HG02642 (cell line): ENCODE data around the gene EIF2A.

Experiments
- ATAC-seq: cut with Tn5 transposase; IDR thresholded peaks from one replicate; pipeline ENCODE4 v1.9.1; 2021; ENCODE audit warnings: mild to moderate bottlenecking; ENCODE audit not compliant: unreplicated experiment, poor library complexity

Gene EIF2A

GRCh38 chr3:150540991-150541390, 5.6 kb upstream of the EIF2A start:
- no peak for ATAC-seq

DNA sequence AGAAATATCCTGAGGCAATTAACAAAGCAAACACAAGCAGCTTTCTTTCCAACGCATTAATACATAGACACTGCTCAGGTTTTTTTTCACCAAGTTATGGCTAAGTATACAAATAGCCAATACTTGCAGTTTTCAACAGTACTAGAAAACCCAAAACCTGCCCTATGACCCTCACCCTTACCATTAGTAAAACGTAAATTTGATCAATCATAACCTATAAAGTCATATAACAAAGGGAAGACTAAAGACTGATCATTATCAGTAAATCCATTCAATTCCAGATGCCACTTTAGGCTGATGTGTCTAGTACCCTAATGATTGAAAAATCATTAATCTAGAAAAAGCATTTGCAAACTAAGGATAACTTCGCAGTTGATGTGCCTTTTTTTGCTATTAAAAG, 3.5 kb upstream of the EIF2A start:
- no peak for ATAC-seq

- ATAC-seq, result no peak
Observed at GRCh38 chr3:150543531-150543930, 3.1 kb upstream of the EIF2A start.

GRCh38 chr3:150544041-150544440, 2.5 kb upstream of the EIF2A start:
- no peak for ATAC-seq

DNA sequence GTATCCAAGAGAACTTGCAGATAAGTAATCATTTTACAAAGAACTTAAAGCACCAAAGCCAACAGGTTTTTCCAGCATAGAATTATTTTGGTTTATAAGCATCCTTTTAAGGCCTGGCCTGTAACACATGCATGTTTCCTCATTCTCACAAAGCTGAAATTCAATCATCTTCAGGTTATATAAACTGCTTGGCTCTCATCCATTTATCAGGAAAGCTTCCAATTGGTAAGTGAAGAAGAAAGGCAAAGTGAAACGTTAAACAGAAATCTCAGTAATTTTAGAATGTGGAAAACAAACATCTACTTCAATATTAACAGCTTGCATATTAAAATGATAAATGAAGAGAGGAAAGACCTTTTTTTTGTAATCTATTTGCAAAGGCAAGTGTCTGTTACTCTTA, 1.9 kb upstream of the EIF2A start:
- no peak for ATAC-seq

GRCh38 chr3:150545419-150546225, 965 bp upstream of the EIF2A start:
- no peak for ATAC-seq

GRCh38 chr3:150547045-150547741, 606 bp downstream of the EIF2A start:
- ATAC-seq, result no peak

GRCh38 chr3:150555859-150556436, 9.4 kb downstream of the EIF2A start:
- ATAC-seq, result no peak

DNA sequence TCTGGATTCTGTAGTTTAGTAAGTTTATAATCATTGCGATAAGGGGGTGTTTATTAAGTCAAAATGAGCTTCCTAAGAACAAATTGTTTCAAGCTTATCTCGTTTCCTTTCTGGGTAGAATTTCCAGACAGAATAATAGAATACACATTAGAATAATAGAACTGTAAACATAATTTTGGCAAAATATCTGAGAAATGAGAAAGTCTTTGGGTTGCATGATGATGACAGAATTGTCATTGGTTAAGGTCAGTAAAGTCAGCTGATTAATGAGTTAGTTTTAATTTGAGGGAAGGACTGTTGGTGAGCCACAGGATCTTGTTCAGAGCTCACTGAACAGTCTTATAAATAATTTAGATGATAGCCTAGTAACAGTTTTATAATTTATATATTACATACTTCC, 10.2 kb downstream of the EIF2A start:
- no peak for ATAC-seq

- ATAC-seq, result no peak
Observed at GRCh38 chr3:150557725-150558124, 11.1 kb downstream of the EIF2A start.

DNA sequence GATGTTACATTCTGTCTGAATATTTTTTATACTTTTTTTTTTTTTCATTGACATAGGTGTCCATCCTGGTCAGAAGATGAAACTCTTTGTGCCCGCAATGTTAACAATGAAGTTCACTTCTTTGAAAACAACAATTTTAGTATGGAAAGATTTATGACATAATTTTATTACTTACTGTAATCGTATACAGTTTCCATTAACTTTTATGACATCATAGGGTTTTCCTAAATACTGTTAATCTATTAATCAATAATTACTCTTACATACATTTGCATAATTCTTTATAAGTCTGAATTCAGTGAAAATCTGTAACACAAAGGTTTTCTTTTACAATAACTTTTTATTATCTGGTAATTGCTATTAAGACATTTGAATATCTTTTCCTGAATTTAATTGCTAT, 17.7 kb downstream of the EIF2A start:
- ATAC-seq, result no peak

DNA sequence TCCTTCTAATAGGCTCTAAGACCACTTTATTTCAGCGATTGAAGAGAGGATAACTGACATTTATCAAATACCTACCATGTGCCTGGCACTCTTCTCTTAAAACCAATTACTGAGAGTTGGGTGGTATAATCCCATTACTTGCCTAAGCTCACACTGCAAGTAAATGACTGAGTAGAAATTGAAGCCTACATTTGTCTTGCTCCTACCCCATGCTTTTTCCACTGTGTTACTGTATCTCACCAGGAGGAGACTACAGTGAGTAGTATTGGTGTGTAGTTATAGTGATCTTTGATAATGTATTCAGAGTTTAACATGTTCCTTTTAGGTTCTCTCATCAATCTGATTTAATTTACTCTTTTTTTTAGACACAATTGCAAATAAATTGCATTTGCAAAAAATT, 20.7 kb downstream of the EIF2A start:
- no peak for ATAC-seq

GRCh38 chr3:150577855-150578254, 31.3 kb downstream of the EIF2A start:
- no peak for ATAC-seq

- ATAC-seq, result no peak
Observed at GRCh38 chr3:150581174-150581573, 34.6 kb downstream of the EIF2A start.

DNA sequence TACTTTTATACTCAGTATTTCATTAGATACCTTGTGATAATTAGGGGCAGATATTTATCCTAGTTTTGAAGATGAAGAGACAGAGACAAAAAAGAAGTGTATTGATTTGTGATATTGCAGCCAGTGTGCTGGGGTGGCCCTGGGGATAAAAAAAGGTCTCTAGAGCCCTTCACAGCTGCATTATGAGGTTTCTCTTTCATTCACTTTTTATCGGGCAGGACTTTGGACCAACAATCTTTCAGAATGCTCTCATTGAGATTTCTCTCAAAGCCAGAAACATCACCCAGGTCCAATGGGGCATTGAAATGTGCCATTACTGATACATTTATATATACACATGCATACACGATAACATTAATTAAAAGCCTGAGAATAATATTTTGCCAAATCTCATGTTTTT, 36.0 kb downstream of the EIF2A start:
- peak; percentile 75 for ATAC-seq

DNA sequence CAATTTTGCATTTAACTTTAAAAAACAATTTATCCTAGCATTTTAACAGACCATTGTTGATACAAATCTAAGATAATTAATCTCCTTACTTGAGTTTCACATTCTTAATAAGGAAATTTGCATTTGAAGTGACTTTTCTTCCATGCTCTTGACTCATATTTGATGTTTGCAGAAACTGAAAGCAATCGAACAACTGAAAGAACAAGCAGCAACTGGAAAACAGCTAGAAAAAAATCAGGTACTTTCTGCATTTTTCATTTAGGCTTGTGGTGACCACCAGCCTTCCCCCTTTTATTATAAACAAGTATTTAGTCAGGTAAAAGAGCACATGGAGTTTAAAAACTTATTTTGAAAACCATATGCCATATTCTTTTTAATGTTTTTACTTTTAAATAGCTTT, 36.4 kb downstream of the EIF2A start:
- no peak for ATAC-seq

- ATAC-seq, result no peak
Observed at GRCh38 chr3:150588027-150588830, 41.6 kb downstream of the EIF2A start.

DNA sequence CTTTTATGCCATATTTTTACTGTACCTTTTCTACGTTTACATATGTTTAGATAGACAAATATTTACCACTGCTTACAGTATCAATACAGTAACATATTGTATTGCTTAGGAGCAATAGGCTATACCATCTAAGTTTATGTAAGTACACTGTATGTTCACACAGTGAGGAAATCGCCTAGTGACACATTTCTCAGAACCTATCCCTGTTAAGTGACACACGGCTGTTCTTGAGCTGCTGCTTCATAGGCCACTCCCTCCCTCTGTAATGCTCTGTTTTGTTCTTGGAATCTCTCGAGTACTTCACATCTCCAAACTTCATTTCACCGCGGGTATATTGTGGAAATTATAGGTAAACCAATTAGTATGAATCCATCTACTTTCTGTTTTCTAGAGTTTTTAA, 43.2 kb downstream of the EIF2A start:
- ATAC-seq, result no peak

GRCh38 chr3:150594150-150594549, 47.6 kb downstream of the EIF2A start:
- no peak for ATAC-seq

- ATAC-seq, result no peak
Observed at GRCh38 chr3:150597646-150598045, 51.1 kb downstream of the EIF2A start.
